ENCODE data around the gene GPC1. TPM values are rescaled to one million over a fixed set of nuclear protein-coding genes. Genes with fewer than 3 reads are reported as not detected.
"Not testable (repeated sequence)": the region's sequence is repeated elsewhere in the genome, so short reads cannot be mapped to it uniquely, and the experiment has no call there.

Gene GPC1
- total and polyA plus RNA-seq, 2 of the 13 experiments (the other 11 are each of a cell fraction or from before 2014, with no cell fraction given) = 4.0 to 5.5 TPM

GRCh38 chr2:240494942-240495341 is 59.5 kb downstream of the GPC1 start:
- Histone ChIP-seq H3K36me3 (replicated peaks in 1 of 2; ENCODE audit: control insufficient read depth in 1 of 2, insufficient read depth in 2 of 2, low read length in 2 of 2) (peaks cover 11 to 12% of the 10 kb centered on the region in 2 experiments; a peak in 4 of 5 replicates), H3K9me3 (ENCODE audit: low read length) (peaks cover 35% of the 10 kb centered on the region)
- 75% methylated on average over 8 of the region's 11 CpGs for WGBS (ENCODE audit: low lambda C conversion rate)
- H3K9ac ChIP-seq (ENCODE audit: insufficient read depth, low read depth, low read length); H3K4me2 ChIP-seq (ENCODE audit: low read depth, low read length); intact Hi-C loops (cut with micrococcal nuclease; ENCODE audit: unreplicated experiment); H3K4me3 ChIP-seq (replicated peaks in 1 of 3; ENCODE audit: insufficient read depth in 1 of 3, low read depth in 2 of 3, low read length in 3 of 3); POLR2A ChIA-PET; H3K27me3 ChIP-seq (ENCODE audit: control insufficient read depth in 1 of 2, insufficient read depth in 2 of 2, low read length in 2 of 2); ATAC-seq; CTCF ChIA-PET (ENCODE audit: low intra/inter-chr PET ratio, low total read pairs); H3K79me2 ChIP-seq (ENCODE audit: insufficient read depth, low read length); H3K27ac ChIP-seq (ENCODE audit: extremely low read length, insufficient read depth, low read length); FAIRE-seq; in situ Hi-C loops (cut with HindIII; ENCODE audit: extremely low pct_ligation_motif_present, low pct_unique_long_range_greater_than_20kb); H3K4me1 ChIP-seq (ENCODE audit: insufficient read depth, low read length); H4K20me1 ChIP-seq (ENCODE audit: insufficient read depth, low read length); BruUV-seq (replicated peaks); H2AFZ ChIP-seq (ENCODE audit: low read length); DNase-seq (ENCODE audit: low spot score): not testable (repeated sequence)
- peak; percentile 100 for TF ChIP-seq ZBTB33 (CRISPR knock-in tag; IDR thresholded peaks at IDR 0.05)
- peak; percentile 61 for TF ChIP-seq CTCF (CRISPR knock-in tag; IDR thresholded peaks at IDR 0.05)
- peak; percentile 32; the same call in 1 of the 2 replicates for TF ChIP-seq STAG1 (CRISPR knock-in tag; IDR thresholded peaks at IDR 0.05)

GRCh38 chr2:240497082-240497481 is 61.6 kb downstream of the GPC1 start:
- Histone ChIP-seq H3K9me3 (ENCODE audit: low read length) (peaks cover 16% of the 10 kb centered on the region), H3K36me3 (replicated peaks in 1 of 2; ENCODE audit: control insufficient read depth in 1 of 2, insufficient read depth in 2 of 2, low read length in 2 of 2) (peaks cover 19 to 22% of the 10 kb centered on the region in 2 experiments; a peak in 4 of 5 replicates)
- WGBS (ENCODE audit: low lambda C conversion rate) = over 99% methylated on average over 7 of the region's 7 CpGs
- H3K4me1 ChIP-seq (ENCODE audit: insufficient read depth, low read length); H3K9ac ChIP-seq (ENCODE audit: insufficient read depth, low read depth, low read length); DNase-seq (ENCODE audit: low spot score); H3K4me2 ChIP-seq (ENCODE audit: low read depth, low read length); H2AFZ ChIP-seq (ENCODE audit: low read length); BruUV-seq (replicated peaks); in situ Hi-C loops (cut with HindIII; ENCODE audit: extremely low pct_ligation_motif_present, low pct_unique_long_range_greater_than_20kb); ATAC-seq; intact Hi-C loops (cut with micrococcal nuclease; ENCODE audit: unreplicated experiment); H3K79me2 ChIP-seq (ENCODE audit: insufficient read depth, low read length); CTCF ChIA-PET (ENCODE audit: low intra/inter-chr PET ratio, low total read pairs); H4K20me1 ChIP-seq (ENCODE audit: insufficient read depth, low read length); H3K27ac ChIP-seq (ENCODE audit: extremely low read length, insufficient read depth, low read length); H3K27me3 ChIP-seq (ENCODE audit: control insufficient read depth in 1 of 2, insufficient read depth in 2 of 2, low read length in 2 of 2); POLR2A ChIA-PET; FAIRE-seq; H3K4me3 ChIP-seq (replicated peaks in 1 of 3; ENCODE audit: insufficient read depth in 1 of 3, low read depth in 2 of 3, low read length in 3 of 3): not testable (repeated sequence)
- TF ChIP-seq CTCF (CRISPR knock-in tag; IDR thresholded peaks at IDR 0.05) = peak; percentile 52
